ENCODE measurements around the gene JOSD1. TPM values are rescaled to one million over a fixed set of nuclear protein-coding genes. Genes with fewer than 3 reads are reported as not detected.
A peak's percentile ranks its signal among the peaks of the same experiment; 100 is the strongest.

The JOSD1 gene
- total RNA-seq, 1 donor from 2014 or later: 54.6 TPM

GRCh38 chr22:38715852-38716251, 15.1 kb upstream of the JOSD1 start:
- DNase-seq (ENCODE audit: low spot score in 2 of 2): no peak
- FAIRE-seq: no peak

DNA sequence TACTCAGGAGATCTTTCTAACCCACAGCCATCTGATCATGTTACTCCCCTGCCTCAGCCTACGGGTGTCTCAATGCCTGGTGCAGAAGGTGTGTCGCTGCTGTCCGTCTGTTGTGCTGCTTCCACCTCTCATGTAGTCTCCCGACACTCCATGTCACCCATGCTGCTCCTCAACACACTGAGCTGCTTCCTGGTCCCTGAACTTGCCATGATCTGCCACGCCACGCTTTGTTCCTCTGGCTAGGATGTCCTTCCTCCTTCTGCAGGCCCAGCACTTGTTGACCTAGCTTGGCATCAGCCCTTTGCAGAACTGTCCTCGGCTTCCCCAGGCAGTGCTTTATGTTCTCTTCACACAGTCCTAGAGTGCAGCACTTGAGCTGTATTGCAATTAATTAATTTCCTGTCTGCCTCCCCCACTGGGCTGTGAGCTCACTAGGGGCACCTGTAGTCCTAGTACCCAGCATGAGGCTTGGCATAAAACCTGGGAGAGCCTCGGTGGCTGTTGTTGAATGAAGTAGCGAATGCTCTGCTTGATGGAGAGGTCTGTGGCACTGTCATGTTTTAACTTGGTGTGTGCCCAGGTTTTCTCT, 14.5 kb upstream of the JOSD1 start:
- FAIRE-seq (no peak), DNase-seq (ENCODE audit: low spot score in 2 of 2) (no peak)

- DNase-seq (ENCODE audit: low spot score in 2 of 2) (no peak), FAIRE-seq (no peak)
Observed at GRCh38 chr22:38713921-38714320, 13.2 kb upstream of the JOSD1 start.

DNA sequence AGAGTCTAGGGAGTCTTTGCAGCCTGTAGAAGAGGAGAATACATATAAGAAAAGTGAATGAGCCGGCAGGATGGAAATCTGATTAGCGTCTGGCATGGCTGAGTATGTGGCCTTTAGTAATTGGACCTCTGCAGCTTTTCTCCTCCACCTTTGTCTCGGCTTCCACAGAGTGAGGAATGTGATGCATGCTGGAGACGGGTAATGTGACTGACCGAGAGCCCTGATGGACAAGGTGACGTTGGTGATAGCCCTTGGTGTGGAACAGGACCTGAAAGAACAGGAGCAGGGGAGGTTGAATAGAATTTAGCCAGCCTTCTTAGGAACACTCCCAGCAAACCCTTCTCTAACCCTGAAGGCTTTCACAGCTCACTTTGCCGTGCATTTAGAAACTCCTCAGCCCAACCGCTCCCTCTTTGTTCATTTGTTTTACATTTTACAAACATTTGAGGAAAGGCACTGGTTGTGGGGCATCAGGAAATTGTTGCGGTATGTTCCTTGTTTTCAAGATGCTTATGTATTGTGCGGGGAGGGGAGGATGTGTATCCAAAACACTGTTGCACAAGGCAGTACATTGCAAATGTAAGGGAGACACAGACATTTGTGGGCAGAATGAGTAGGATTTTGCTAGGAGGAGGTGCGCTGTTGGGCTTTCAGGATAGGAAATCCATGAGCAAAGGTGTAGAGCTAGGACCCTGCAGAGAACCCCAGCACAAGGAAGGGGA, 11.9 kb upstream of the JOSD1 start:
- DNase-seq (ENCODE audit: low spot score in 2 of 2) (no peak), FAIRE-seq (no peak)

DNA sequence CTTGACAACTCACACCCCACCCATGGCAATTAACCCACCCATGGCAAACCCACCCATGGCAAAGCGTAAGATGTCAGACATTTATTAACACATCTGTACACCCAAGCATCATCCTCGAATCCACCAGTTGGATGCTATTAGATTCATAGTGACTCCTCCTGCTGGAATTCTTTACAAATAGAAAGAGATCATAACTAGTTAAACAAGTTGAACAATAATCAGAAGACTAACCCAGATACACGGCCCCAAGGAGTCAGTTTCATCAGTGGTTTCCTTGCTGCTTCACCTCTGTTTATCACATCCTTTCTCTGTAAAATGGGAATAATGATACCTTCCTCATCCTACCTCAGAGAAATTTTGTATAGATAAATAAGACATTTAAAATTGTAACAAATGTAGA, 10.1 kb upstream of the JOSD1 start:
- FAIRE-seq (no peak), DNase-seq (ENCODE audit: low spot score in 2 of 2) (no peak)

DNA sequence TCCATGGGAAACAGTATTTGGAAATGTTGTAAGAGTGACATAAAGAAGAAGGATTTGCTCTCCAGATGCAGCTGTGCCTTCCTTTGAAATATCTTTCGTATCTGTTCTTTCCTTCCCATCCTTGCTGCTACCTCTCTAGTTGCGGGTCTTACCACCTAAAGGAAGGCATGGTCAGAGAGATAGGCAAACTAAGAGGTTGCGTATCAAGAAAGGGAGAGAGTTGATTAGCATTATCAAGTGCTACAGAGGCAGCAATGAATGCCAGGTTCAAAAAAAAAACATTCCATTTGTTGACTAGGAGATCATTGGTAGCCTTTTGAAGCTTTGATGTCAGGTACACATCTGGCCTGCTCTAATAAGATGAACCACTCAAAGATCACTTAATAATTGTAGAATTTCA, 9.6 kb upstream of the JOSD1 start:
- DNase-seq (ENCODE audit: low spot score in 2 of 2): no peak
- FAIRE-seq: no peak

DNA sequence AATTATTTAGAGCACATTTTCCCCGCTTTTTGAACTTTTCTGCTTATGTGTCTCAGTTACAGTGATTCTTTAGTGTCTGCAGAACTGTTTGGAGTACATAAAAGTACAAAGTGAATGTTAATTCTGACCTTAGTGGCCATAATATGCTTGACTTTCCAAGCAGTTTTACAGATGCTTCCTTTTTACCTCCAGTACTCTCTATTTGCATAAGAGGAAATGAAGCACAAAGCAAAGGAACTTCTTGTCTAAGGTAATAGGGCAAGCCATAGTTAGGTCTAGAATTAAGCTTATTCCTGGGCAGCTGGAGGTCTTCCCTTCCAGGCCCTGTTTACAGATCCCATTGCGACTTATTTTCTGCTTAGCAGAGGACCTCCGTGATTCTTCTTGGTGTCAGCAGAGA, 8.6 kb upstream of the JOSD1 start:
- DNase-seq (ENCODE audit: low spot score in 2 of 2) (no peak), FAIRE-seq (no peak)

DNA sequence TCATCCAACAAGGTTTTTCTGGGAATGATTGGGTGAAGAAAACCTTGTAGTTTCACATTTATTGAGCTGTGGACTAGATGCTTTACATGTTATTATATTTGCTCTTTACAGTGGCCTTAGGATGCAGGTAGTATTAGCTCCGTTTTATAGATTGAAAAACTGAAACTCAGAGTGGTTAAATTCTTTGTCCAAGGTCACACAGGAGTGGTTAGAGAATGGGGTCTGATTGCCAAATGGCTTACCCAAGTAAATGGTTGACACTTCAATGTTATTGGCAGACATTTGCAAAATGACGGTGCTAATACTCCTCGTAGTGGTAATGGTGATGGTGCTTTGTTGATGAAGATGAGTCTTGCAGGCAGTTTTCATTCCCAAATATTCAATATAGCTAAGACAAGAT, 7.2 kb upstream of the JOSD1 start:
- no peak for FAIRE-seq

DNA sequence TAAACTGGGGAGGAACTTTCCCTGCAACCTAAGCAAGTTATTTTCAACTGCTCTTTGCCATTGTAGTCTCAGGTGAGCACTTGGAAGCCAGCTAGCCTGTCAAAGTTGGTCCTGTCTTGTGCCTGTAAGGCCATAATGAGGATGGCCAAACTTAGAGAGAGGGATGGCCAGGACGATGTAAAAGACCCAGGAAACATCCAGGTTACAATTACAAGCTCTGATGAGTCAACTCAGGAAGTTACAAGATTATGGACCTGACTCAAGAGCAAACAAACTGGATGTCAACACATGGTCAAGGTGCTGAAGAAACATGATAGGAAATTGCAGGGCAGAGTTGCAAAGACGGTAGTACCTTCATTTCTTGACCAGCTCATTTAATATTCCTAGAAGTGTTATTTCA, 6.6 kb upstream of the JOSD1 start:
- no peak for FAIRE-seq
- no peak for DNase-seq (ENCODE audit: low spot score in 2 of 2)

More for the DNA sequence above, 7.2 kb upstream of the JOSD1 start:
- no peak for DNase-seq (ENCODE audit: low spot score in 2 of 2)

- FAIRE-seq (no peak), DNase-seq (ENCODE audit: low spot score in 2 of 2) (no peak)
Observed at GRCh38 chr22:38706901-38707195, 6.1 kb upstream of the JOSD1 start.

DNA sequence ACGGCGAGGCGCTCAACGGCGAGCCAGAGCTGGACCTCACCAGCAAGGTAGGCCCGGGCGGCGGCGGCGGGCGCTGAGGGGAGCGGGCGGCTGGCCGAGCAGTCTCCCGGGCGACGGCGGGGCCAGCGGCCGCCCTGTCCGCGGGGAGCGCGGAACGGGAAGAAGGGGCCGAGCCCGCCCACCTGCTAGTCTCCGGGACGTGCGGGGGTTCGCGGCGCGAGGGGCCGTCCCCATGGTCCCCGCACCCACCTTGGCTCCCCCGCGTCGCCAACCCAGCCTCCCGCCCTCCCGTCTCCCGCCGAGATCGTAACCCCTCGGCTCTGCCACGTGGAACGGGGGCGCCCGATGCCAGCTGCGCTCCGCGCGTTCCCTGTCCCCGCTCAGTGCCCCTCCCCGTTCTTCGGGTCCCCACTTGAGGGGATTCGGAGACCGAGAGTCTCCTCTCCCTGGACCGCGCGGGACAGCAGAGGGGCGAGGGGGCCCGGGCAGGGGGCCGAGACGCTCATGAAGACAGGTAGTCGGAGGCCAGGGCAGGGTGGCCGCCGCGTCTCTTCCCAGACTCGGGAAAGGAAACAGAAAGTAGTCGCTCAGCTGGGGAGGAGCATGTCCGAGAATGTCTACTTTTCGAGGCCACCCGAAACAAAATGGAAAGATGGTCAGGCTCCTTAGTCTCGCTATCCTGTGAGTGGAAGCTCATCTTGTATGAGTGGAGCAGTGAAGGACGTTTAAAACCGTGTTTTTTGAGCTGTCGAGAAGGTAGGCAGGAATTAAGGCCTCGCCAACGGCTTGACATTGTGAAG, 5.6 kb upstream of the JOSD1 start:
- DNase-seq (ENCODE audit: low spot score in 2 of 2): peak in 1 of 2 donors; percentile 59
- FAIRE-seq: no peak

DNA sequence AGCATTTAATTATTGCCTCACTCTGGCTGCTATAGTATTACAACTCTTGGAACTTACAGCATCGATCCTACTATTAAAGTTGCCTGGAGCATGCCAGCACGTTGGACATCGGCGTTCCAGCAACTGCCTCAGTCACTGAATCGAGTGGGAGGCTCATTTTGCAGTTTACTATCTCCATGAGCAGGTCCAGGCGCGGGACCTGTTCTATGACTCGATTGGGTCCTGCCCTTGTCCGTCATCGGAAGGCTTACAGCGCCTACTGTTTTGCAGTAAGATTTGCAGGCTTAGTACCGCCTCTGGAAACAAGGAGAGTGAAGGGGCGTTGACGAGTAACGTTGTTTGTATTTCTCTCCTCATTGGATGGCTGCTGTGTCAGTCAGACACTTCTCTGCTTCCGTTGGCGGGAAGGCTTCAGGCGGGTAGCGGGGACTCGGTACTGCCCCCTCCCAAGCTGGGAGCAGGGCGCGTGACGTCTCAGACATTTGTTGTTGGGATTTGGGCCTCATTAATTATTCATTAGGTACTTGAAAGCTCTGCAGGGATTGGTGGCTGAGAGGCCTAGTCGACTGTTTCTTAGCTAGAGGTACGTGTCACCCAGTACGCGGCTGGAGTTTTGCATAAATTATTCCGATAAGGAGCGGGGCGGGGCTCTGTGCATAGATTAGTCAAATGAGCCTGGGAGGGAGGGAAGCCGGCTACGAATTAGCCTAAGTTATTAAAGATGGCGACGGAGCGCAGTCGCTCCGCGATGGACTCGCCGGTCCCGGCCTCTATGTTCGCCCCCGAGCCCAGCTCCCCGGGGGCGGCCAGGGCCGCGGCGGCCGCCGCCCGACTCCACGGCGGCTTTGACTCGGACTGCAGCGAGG, 4.7 kb upstream of the JOSD1 start, which contains the start of gene GTPBP1:
Gene GTPBP1, plus strand, starts transcription at position 710 of the 866 bp plus-strand sequence. Its CDS starts 12 bp downstream, at position 722.
- DNase-seq (ENCODE audit: low spot score in 2 of 2) (peak; percentile 96 to 99), FAIRE-seq (peak; percentile 99)

GRCh38 chr22:38704654-38705234, 4.0 kb upstream of the JOSD1 start:
- FAIRE-seq: no peak
- DNase-seq (ENCODE audit: low spot score in 2 of 2): no peak

- DNase-seq (ENCODE audit: low spot score in 2 of 2): no peak
Observed at GRCh38 chr22:38700270-38700788, 414 bp downstream of the JOSD1 start.

DNA sequence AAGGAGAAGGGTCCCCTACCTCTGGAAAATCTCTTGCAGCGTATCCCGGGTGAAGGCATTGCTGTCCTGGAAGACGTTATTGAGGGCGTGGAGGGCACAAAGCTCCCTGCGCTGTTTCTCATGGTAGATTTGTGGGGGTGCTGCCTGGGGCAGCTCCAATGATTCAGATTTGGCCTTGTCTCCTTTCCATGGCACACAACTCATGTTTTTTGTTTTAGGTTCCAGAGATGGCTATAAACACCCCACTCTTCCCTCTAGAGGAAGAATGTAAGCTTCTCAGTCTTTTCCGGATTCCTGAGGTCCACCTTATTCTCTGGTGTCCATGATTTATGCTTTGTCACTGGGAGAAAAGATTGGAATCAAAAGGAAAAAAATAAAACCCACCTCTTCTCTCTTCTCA, 959 bp downstream of the JOSD1 start:
- FAIRE-seq: no peak
- no peak for DNase-seq (ENCODE audit: low spot score in 2 of 2)

More at GRCh38 chr22:38700270-38700788, 414 bp downstream of the JOSD1 start:
- no peak for FAIRE-seq

DNA sequence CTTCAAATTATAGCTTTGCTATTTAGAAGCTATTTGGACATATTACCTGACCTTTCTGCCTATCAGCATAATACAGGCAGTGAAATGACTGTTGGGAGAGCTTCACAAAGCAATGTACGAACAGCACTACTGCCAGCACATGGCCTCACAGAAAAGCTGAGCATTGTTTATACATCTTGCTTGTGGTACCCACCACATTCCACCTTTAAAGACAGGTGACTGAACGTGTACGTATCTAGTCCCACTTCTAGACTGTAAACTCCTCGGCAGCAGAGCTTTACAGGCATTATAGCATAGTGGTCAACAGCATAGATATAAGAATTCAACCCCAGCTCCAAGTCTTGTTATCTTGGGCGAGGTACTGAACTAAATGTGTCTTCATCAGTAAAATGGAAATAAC, 1.6 kb downstream of the JOSD1 start:
- DNase-seq (ENCODE audit: low spot score in 2 of 2) (no peak), FAIRE-seq (no peak)

- FAIRE-seq (no peak), DNase-seq (ENCODE audit: low spot score in 2 of 2) (no peak)
Observed at GRCh38 chr22:38698407-38699094, 2.2 kb downstream of the JOSD1 start.

DNA sequence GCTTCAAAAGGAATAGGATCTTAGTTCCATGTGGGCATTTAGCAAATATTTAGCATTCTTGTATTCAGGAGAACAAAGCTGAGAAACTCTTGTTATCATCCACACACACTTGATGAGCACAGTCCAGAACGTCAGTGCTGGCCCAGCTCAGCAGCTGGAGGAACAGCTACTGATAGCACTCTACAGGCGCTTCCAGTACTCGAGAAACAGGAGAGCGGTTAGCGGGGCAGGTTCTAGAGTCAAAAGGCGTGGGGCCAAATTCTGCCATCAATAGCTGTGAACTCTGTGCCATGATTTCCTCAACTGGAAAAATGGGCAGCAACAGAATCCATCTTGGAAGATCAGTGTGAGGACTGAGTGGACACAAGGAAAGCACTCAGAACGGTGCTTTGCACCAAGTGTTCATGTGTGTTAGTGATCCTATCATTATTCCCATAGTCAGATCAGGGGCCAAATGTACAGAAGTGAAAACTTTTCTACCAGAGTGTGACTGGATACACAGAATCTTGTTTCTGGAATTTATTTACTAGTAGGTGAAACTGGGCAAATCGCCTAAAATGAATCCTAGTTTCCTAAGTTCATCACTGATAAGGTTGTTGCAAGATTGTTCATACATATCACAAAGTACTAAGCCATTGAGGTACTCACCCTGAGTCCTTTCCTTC, 3.2 kb downstream of the JOSD1 start:
- FAIRE-seq (no peak), DNase-seq (ENCODE audit: low spot score in 2 of 2) (no peak)
